GM12873 (cell line): ENCODE data around the gene LEMD2.

ENCODE experiments used
- CTCF ChIP-seq: IDR thresholded peaks from 2 replicates; pipeline ENCODE4 v1.5.1; 2012; ENCODE audit warnings: low read depth, mild to moderate bottlenecking, moderate library complexity, low read length, control low read depth; ENCODE audit not compliant: insufficient read depth; ENCODE audit errors: missing control alignments

LEMD2 gene

GRCh38 chr6:33797626-33798342 is 8.9 kb upstream of the LEMD2 start:
- TF ChIP-seq CTCF: no peak

GRCh38 chr6:33794910-33795623 is 6.1 kb upstream of the LEMD2 start:
- no peak for TF ChIP-seq CTCF

GRCh38 chr6:33792981-33793380 is 4.1 kb upstream of the LEMD2 start:
- no peak for TF ChIP-seq CTCF

- TF ChIP-seq CTCF: no peak
Measured at GRCh38 chr6:33791620-33792019, 2.7 kb upstream of the LEMD2 start.

GRCh38 chr6:33790910-33791309 is 2.0 kb upstream of the LEMD2 start:
- no peak for TF ChIP-seq CTCF

GRCh38 chr6:33790379-33790778 is 1.4 kb upstream of the LEMD2 start:
- TF ChIP-seq CTCF: no peak

GRCh38 chr6:33789550-33789895 is 593 bp upstream of the LEMD2 start:
- no peak for TF ChIP-seq CTCF
